OCI-LY7 (cell line): Measurements from ENCODE around the gene RBL1. TPM values are rescaled to one million over a fixed set of nuclear protein-coding genes. Genes with fewer than 3 reads are reported as not detected.

ENCODE experiments used
- BruUV-seq: library from RNA; stranded (reverse); fragments of 400-500 nt; replicated peaks from 2 replicates; lab custom pipeline; 2021; lab: Mats Ljungman, UMichigan
- CTCF ChIA-PET: fragments of 300-600 bp; sonication (Branson Sonifier 250); formaldehyde crosslinking; loops from one replicate; lab custom pipeline; 2022; ENCODE audit warnings: antibody characterized with exemption; ENCODE audit not compliant: unreplicated experiment; lab: Charles Lee
- POLR2A ChIA-PET: fragments of 300-600 bp; sonication (Branson Sonifier 250); formaldehyde crosslinking; loops from one replicate; lab custom pipeline; 2022; ENCODE audit warnings: antibody characterized with exemption; lab: Charles Lee
- DNase-seq: peaks from one replicate; pipeline ENCODE4 v3.0.0-alpha.2; 2015; ENCODE audit warnings: low spot score
- H2AFZ ChIP-seq: fragments of 200-600 bp; sonication (generic), shearing (Covaris generic); 2 replicates; pipeline ENCODE4 v1.6.1; 2014; ENCODE audit warnings: mild to moderate bottlenecking, antibody characterized with exemption, low read length, moderate library complexity
- H3K27ac ChIP-seq: fragments of 200-600 bp; sonication (generic); 2 replicates; pipeline ENCODE4 v1.5.1; 2014; ENCODE audit warnings: mixed run types, low read depth, mild to moderate bottlenecking, moderate library complexity, low read length, inconsistent platforms; ENCODE audit not compliant: poor library complexity, severe bottlenecking
- H3K36me3 ChIP-seq: fragments of 200-600 bp; sonication (generic); 2 replicates; pipeline ENCODE4 v1.6.1; 2014; ENCODE audit warnings: mild to moderate bottlenecking, antibody characterized with exemption, low read length, moderate library complexity, mixed read lengths; ENCODE audit not compliant: insufficient read depth
- H3K4me1 ChIP-seq: fragments of 200-600 bp; sonication (generic); 2 replicates; pipeline ENCODE4 v1.5.1; 2014; ENCODE audit warnings: mild to moderate bottlenecking, low read length; ENCODE audit not compliant: insufficient read depth, poor library complexity, severe bottlenecking
- H3K4me2 ChIP-seq: fragments of 200-600 bp; sonication (generic); 2 replicates; pipeline ENCODE4 v1.6.1; 2014; ENCODE audit warnings: mild to moderate bottlenecking, low read length
- H3K4me3 ChIP-seq: fragments of 200-600 bp; sonication (generic); 2 replicates; pipeline ENCODE4 v1.5.1; 2014; ENCODE audit warnings: mild to moderate bottlenecking, low read depth, low read length; ENCODE audit not compliant: poor library complexity, severe bottlenecking
- H3K79me2 ChIP-seq: fragments of 200-600 bp; sonication (generic); 2 replicates; pipeline ENCODE4 v1.6.1; 2016; ENCODE audit warnings: low read depth, mild to moderate bottlenecking, low read length, moderate library complexity, mixed read lengths; ENCODE audit not compliant: insufficient read depth
- H3K9me2 ChIP-seq: fragments of 200-600 bp; sonication (generic); 2 replicates; pipeline ENCODE4 v1.6.1; 2016; ENCODE audit warnings: mild to moderate bottlenecking, low read length, mixed read lengths; ENCODE audit not compliant: insufficient read depth
- H3K9me3 ChIP-seq: fragments of 200-600 bp; sonication (generic); 2 replicates; pipeline ENCODE4 v1.6.1; 2014; ENCODE audit warnings: mild to moderate bottlenecking, mixed run types, low read length, mixed read lengths
- H4K20me1 ChIP-seq: fragments of 200-600 bp; sonication (generic); 2 replicates; pipeline ENCODE4 v1.6.1; 2014; ENCODE audit warnings: mild to moderate bottlenecking, antibody characterized with exemption, low read length, moderate library complexity, mixed read lengths; ENCODE audit not compliant: insufficient read depth
- EZH2phosphoT487 ChIP-seq: fragments of 200-600 bp; sonication (generic); IDR thresholded peaks from 2 replicates; pipeline ENCODE4 v1.6.1; 2018; ENCODE audit warnings: low read depth, borderline replicate concordance, mild to moderate bottlenecking, mixed run types, antibody characterized with exemption, low read length, moderate library complexity, mixed read lengths
- intact Hi-C: fragments of 100-400 bp; cut with micrococcal nuclease; formaldehyde crosslinking; loops from one replicate; pipeline ENCODE4 v1.10.0; 2022; ENCODE audit not compliant: unreplicated experiment
- total RNA-seq, 2 experiments: library from RNA; depleted of rRNA in 1 of 2; stranded (reverse); fragments of >200 nt in 1 of 2; shearing (Covaris generic) in 1 of 2; gene quantifications; 2 replicates each; pipeline ENCODE4 v1.2.3, GENCODE V29; 2014 to 2022
- TF ChIP-seq, protein P1 (sequence below): fragments of 200-600 bp; sonication (generic); conservative IDR thresholded peaks from 2 replicates; pipeline ENCODE4 v1.5.1; 2014; ENCODE audit warnings: mild to moderate bottlenecking, antibody characterized with exemption, low read length, moderate library complexity, mixed read lengths

RBL1 gene
- total RNA-seq, 2 experiments from 2014 or later: 41.5 to 63.0 TPM

DNA sequence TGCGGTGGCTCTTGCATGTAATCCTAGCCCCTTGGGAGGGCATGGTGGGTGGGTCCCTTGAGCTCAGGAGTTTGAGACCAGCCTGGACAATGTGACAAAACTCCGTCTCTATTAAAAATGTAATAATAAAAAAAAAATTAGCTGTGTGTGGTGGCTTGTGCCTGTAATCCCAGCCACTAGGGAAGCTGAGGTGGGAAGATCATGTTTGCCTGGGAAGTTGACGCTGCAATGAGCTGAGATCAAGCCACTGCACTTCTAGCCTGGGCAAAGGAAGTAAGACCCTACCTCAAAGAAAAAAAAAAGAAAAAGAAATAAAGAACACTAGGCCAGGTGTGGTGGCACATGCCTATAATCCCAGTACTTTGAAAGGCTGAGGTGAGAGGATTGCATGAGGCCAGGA is 139.8 kb downstream of the RBL1 start:
- no peak for DNase-seq
- H3K9me2 ChIP-seq: no peaks in the 10 kb centered on the region
- H3K4me1 ChIP-seq: peaks cover 7% of the 10 kb centered on the region
- intact Hi-C loops: no loop called here
- CTCF ChIA-PET: no interaction called here
- no peaks in the 10 kb centered on the region for H4K20me1 ChIP-seq
- no peak overlapping the region for H3K4me2 ChIP-seq
- no peaks in the 10 kb centered on the region for H3K79me2 ChIP-seq
- no peaks in the 10 kb centered on the region for H3K9me3 ChIP-seq
- H2AFZ ChIP-seq: no peak overlapping the region
- POLR2A ChIA-PET: no interaction called here
- H3K27ac ChIP-seq: no peak overlapping the region
- no peaks in the 10 kb centered on the region for H3K36me3 ChIP-seq
- H3K4me3 ChIP-seq: no peak overlapping the region
- no peak for TF ChIP-seq EZH2phosphoT487
- TF ChIP-seq, protein P1, sequence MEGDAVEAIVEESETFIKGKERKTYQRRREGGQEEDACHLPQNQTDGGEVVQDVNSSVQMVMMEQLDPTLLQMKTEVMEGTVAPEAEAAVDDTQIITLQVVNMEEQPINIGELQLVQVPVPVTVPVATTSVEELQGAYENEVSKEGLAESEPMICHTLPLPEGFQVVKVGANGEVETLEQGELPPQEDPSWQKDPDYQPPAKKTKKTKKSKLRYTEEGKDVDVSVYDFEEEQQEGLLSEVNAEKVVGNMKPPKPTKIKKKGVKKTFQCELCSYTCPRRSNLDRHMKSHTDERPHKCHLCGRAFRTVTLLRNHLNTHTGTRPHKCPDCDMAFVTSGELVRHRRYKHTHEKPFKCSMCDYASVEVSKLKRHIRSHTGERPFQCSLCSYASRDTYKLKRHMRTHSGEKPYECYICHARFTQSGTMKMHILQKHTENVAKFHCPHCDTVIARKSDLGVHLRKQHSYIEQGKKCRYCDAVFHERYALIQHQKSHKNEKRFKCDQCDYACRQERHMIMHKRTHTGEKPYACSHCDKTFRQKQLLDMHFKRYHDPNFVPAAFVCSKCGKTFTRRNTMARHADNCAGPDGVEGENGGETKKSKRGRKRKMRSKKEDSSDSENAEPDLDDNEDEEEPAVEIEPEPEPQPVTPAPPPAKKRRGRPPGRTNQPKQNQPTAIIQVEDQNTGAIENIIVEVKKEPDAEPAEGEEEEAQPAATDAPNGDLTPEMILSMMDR: no peak
- BruUV-seq: no TSS peak

- ChIA-PET POLR2A (interaction anchor here (0.7 to 0.8 kb wide), 2 partner anchors 57 to 369 kb away, joined by 4 read pairs; no protein-coding TSS in a partner anchor), CTCF (no interaction called here)
- no TSS peak for BruUV-seq
- peaks cover 23% of the 10 kb centered on the region for H3K4me1 ChIP-seq
- peak overlapping the region; percentile 77 for H3K4me3 ChIP-seq
- intact Hi-C loops: loop anchor here (5.0 kb wide), 1 partner anchor 145 kb away; the partner anchor contains the start of gene RBL1
- H3K4me2 ChIP-seq: peak overlapping the region; percentile 90
- TF ChIP-seq EZH2phosphoT487: no peak
- TF ChIP-seq, protein P1: no peak
- H3K36me3 ChIP-seq: no peaks in the 10 kb centered on the region
- H3K27ac ChIP-seq: peak overlapping the region; percentile 41
- peak overlapping the region; percentile 99 for H2AFZ ChIP-seq
- no peaks in the 10 kb centered on the region for H3K9me2 ChIP-seq
- peaks cover 14% of the 10 kb centered on the region; the same call in 1 of the 2 replicates for H3K79me2 ChIP-seq
- no peaks in the 10 kb centered on the region for H3K9me3 ChIP-seq
- DNase-seq: no peak
- 0 out of 2 replicates have a peak, but pooled peaks cover 7% of the 10 kb centered on the region for H4K20me1 ChIP-seq
Observed at GRCh38 chr20:36951979-36952738, 143.6 kb downstream of the RBL1 start.
